HEK293T (cell line): ENCODE results near the gene VSIG10L.

ENCODE experiments used
- CTCF ChIA-PET: fragments of 350-600 bp; formaldehyde crosslinking; extraction: SDS; loops from one replicate; lab custom pipeline; 2021; ENCODE audit warnings: antibody characterized with exemption, inconsistent platforms; lab: Yijun Ruan, JAX
- POLR2A ChIA-PET: fragments of 350-600 bp; formaldehyde crosslinking; extraction: SDS; loops from one replicate; lab custom pipeline; 2020; ENCODE audit warnings: antibody characterized with exemption, inconsistent platforms; lab: Yijun Ruan, JAX
- DNase-seq: peaks from one replicate; pipeline ENCODE4 v3.0.0; 2012; ENCODE audit warnings: mixed read lengths; ENCODE audit errors: extremely low spot score
- ARNT ChIP-seq: fragments of 450-650 bp; IDR thresholded peaks from 2 replicates; pipeline ENCODE4 v1.6.1; 2017; ENCODE audit warnings: mild to moderate bottlenecking
- BHLHE40 ChIP-seq: fragments of 450-650 bp; IDR thresholded peaks from 2 replicates; pipeline ENCODE4 v1.6.1; 2016; ENCODE audit warnings: mild to moderate bottlenecking, moderate library complexity, borderline replicate concordance
- CTBP1 ChIP-seq: fragments of 450-650 bp; IDR thresholded peaks from 2 replicates; pipeline ENCODE4 v1.6.1; 2016; ENCODE audit warnings: borderline replicate concordance
- ELF4 ChIP-seq: fragments of 450-650 bp; IDR thresholded peaks from 2 replicates; pipeline ENCODE4 v1.6.1; 2017; ENCODE audit warnings: antibody characterized with exemption
- FOXA1 ChIP-seq: fragments of 450-650 bp; IDR thresholded peaks from 2 replicates; pipeline ENCODE4 v1.6.1; 2016; ENCODE audit warnings: mild to moderate bottlenecking
- FOXK2 ChIP-seq: fragments of 450-650 bp; IDR thresholded peaks from 2 replicates; pipeline ENCODE4 v1.6.1; 2016; ENCODE audit warnings: mild to moderate bottlenecking
- FOXM1 ChIP-seq: fragments of 450-650 bp; IDR thresholded peaks from 2 replicates; pipeline ENCODE4 v1.6.1; 2017; ENCODE audit warnings: mild to moderate bottlenecking, borderline replicate concordance
- HDGF ChIP-seq: fragments of 450-650 bp; IDR thresholded peaks from 2 replicates; pipeline ENCODE4 v1.6.1; 2017; ENCODE audit warnings: antibody characterized with exemption, borderline replicate concordance
- L3MBTL2 ChIP-seq: fragments of 450-650 bp; conservative IDR thresholded peaks from 2 replicates; pipeline ENCODE4 v1.6.1; 2016; ENCODE audit warnings: mild to moderate bottlenecking
- LEF1 ChIP-seq: fragments of 450-650 bp; IDR thresholded peaks from 2 replicates; pipeline ENCODE4 v1.6.1; 2017; ENCODE audit warnings: mild to moderate bottlenecking, borderline replicate concordance
- NFRKB ChIP-seq: fragments of 450-650 bp; IDR thresholded peaks from 2 replicates; pipeline ENCODE4 v1.6.1; 2016; ENCODE audit warnings: mild to moderate bottlenecking, moderate library complexity
- SP1 ChIP-seq: fragments of 450-650 bp; IDR thresholded peaks from 2 replicates; pipeline ENCODE4 v1.6.1; 2017
- SUZ12 ChIP-seq: fragments of 450-650 bp; IDR thresholded peaks from 2 replicates; pipeline ENCODE4 v1.6.1; 2016; ENCODE audit warnings: mild to moderate bottlenecking
- TARDBP ChIP-seq: fragments of 450-650 bp; IDR thresholded peaks from 2 replicates; pipeline ENCODE4 v1.6.1; 2016
- ZNF384 ChIP-seq: fragments of 450-650 bp; IDR thresholded peaks from 2 replicates; pipeline ENCODE4 v1.6.1; 2016
- TF ChIP-seq, protein P1 (sequence below): fragments of 450-650 bp; IDR thresholded peaks from 2 replicates; pipeline ENCODE4 v1.6.1; 2016

The VSIG10L gene

DNA sequence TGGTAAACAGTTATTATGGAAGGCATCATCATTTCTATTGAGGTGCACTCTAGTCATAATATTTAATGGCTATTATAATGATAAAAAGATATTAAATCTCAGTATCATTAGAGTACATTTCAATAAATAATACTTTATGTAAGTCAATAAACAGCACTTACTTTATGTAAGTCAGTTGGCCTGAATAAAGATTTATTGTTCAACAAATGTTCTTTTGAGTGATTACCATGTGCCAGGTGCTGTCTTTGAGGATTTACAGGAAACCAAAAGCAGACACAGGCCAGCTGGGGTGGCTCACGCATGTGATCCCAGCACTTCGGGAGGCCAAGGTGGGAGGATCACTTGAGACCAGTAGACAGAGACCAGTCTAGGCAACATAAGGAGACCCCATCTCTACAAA, 35.5 kb upstream of the VSIG10L start:
- TF ChIP-seq L3MBTL2 (no peak), ZNF384 (no peak), SUZ12 (no peak), LEF1 (no peak), NFRKB (no peak), SP1 (no peak), ELF4 (no peak), ARNT (no peak), HDGF (no peak), FOXM1 (no peak)
- DNase-seq, result no peak
- POLR2A ChIA-PET, result interaction anchor here (0.8 to 1.4 kb wide), 2 partner anchors 10 to 17 kb away, joined by 3 read pairs; no protein-coding TSS in a partner anchor
- CTCF ChIA-PET, result no interaction called here

DNA sequence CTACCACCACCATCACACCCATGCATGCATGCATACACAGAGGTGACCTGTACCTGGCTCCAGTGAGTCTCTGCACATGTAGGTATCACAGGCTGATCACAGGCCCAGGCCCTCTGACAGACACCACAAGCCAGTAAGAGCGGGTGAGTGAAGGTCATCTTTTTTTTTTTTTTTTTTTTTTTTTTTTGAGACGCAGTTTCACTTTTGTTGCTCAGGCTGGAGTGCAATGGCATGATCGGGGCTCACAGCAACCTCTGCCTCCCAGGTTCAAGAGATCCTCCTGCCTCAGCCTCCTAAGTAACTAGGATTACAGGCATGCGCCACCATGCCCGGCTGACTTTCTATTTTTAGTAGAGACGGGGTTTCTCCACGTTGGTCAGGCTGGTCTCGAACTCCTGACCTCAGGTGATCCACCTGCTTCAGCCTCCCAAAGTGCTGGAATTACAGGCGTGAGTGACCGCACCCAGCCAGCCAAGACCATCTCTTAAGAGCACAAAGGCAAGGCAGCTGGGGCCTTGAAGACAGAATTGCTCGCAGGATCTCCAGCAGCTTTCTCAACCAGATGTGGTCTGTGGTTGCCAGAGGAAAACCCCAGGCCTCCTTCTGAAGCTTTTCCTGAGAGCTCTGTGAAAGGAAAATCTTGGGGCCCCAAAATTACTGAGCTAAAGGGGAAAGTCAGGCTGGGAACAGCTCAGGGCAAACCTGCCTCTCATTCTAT, 33.7 kb upstream of the VSIG10L start:
- no peak for DNase-seq
- ChIA-PET CTCF (no interaction called here), POLR2A (no interaction called here)
- TF ChIP-seq ARNT (no peak), FOXM1 (no peak), HDGF (no peak), ELF4 (no peak), SUZ12 (no peak), BHLHE40 (no peak)

DNA sequence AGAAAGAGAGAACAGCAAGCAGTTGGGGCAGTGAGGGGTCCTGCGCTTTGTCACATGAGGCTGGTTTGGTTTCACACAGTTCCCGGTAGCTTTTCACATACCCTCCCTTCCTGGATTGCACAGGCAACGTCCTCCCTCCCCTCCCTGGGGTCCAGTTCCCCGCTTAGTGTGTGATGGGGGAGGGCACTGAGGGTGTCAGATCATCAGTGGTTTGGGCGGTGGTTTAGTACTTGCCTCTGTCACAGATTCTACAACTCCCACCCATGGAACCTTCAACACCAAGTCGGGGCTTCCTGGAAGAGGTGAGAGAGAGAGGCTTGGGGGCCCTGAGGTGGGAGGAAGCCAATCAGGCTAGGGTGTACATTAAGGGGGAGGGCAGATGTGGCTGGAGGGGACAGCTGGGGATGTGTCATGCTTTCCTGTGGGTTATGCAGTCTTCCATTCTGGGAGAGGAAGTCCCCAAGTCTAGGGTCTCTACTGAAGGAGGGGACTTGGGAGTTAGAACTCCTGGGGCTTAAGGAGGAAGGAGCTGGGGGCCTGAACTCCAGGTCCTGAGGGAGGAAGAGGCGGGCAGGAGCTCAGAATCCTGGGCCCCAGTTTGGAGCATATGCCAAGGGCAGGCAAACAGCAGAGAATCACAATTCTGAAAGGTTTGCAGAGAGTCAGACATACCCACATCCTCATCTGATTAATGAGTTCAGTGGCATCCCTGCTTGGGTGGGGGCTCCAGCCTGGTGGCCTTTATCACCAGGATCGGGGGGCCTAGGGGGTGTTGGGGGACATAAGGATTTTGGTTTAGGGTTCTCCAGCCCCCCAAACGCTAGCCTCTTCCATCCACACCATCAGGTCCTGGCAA, 30.9 kb upstream of the VSIG10L start, which contains the start of gene NKG7:
Gene NKG7 (minus strand): TSS at position 6 of the 856 bp plus-strand sequence. CDS start 119 bp downstream, outside the sequence.
- DNase-seq, result no peak
- POLR2A ChIA-PET, result interaction anchor here (2.4 kb wide), 1 partner anchor 22 kb away, joined by 10 read pairs; no protein-coding TSS in a partner anchor
- CTCF ChIA-PET, result no interaction called here
- TF ChIP-seq ELF4 (no peak), TARDBP (no peak), HDGF (no peak), SUZ12 (no peak), CTBP1 (no peak), L3MBTL2 (no peak), FOXA1 (no peak), BHLHE40 (no peak), ARNT (no peak), ZNF384 (no peak), NFRKB (no peak)

DNA sequence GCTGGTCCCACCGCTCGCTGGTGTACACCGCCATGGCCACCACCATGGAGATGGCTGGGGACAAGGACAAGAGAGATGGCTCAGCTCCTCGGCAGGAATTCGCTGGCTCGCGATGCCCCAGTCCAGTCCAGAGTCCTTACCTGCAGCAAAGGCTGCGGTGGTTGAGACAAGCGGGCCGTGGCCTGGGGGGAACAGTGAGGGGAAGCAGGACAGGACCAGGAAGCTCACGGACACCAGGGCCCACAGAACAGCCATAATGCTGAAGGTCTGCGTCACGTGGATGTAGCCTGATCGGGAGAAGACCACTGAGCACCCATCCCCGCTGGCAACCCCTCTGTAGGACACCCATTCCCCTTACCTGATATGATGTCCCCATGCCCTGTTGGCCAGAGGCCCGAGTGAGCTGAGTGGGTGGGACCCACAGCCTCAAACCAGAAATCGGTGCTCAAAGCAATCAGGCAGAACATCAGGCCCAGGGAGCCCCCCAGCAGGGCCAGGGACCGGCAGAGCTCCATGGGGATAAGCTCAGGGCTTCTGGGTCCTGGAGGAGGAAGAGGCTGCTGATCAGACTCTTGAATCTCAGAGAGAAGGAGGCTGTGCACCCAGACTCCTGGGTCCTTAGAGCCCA, 30.2 kb upstream of the VSIG10L start:
- ChIA-PET CTCF (no interaction called here), POLR2A (interaction anchor here (0.9 to 2.4 kb wide), 2 partner anchors 17 to 22 kb away, joined by 3 to 10 read pairs; no protein-coding TSS in a partner anchor)
- no peak for DNase-seq
- TF ChIP-seq ARNT (no peak), ZNF384 (no peak), L3MBTL2 (no peak), CTBP1 (no peak), NFRKB (no peak)

DNA sequence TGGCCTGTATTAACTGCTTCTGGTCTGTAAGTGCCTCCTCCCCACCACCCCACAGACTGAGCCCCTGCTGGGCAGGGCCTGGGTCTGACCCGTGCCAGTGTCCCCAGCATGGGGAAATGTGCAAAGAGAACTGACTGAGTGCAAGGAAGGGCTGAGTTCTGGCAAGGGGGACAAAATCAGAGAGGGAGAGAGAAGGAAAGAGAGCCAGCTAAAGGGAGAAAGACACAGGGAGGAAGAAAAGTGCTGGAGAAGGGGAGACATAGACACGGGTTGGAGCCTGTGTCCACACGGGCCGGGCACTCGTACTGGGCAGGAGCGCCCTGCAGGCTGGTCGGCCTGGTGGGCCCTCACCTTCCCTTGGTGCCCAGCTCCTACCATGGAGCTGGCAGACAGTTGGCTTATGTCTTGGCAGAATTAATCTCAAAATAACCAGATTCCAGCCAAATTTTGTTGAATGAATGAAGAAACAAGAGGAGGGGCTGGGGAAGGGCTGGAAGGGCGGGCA, 29.3 kb upstream of the VSIG10L start:
- TF ChIP-seq SP1, result no peak
- CTCF ChIA-PET, result no interaction called here

DNA sequence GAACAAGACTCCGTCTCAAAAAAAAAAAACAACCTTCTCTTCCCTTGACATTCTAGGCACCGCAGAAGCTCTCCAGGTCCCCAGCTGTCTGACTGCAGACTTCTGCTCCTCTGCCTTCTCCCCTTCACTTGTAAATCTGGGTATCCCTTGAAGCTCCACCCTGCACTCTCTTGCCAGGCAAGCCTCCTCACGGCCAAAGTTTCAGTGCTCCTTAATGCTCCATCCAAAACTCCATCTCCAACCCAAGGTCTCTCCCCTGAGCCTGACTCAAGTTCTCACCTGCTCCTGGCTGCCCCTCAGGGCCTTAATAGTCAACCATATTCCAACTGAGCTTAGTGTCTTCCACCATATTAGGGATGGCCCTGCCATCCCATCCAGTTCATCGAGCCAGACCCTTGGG, 28.3 kb upstream of the VSIG10L start:
- CTCF ChIA-PET, result no interaction called here
- TF ChIP-seq L3MBTL2 (no peak), CTBP1 (no peak), SP1 (no peak), TARDBP (no peak), SUZ12 (no peak), FOXK2 (no peak), HDGF (no peak), FOXA1 (no peak), ZNF384 (no peak)
- TF ChIP-seq, protein P1, sequence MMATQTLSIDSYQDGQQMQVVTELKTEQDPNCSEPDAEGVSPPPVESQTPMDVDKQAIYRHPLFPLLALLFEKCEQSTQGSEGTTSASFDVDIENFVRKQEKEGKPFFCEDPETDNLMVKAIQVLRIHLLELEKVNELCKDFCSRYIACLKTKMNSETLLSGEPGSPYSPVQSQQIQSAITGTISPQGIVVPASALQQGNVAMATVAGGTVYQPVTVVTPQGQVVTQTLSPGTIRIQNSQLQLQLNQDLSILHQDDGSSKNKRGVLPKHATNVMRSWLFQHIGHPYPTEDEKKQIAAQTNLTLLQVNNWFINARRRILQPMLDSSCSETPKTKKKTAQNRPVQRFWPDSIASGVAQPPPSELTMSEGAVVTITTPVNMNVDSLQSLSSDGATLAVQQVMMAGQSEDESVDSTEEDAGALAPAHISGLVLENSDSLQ, result no peak
- DNase-seq, result no peak
- POLR2A ChIA-PET, result interaction anchor here (1.0 to 2.4 kb wide), 2 partner anchors 24 to 31 kb away, joined by 3 to 10 read pairs; no protein-coding TSS in a partner anchor

More for the DNA sequence above, 29.3 kb upstream of the VSIG10L start:
- no peak for DNase-seq
- POLR2A ChIA-PET, result interaction anchor here (2.4 kb wide), 1 partner anchor 23 kb away, joined by 10 read pairs; no protein-coding TSS in a partner anchor
